HG03045 (cell line): ENCODE data around the gene FSTL1.

Experiments used
- ATAC-seq: cut with Tn5 transposase; IDR thresholded peaks from one replicate; pipeline ENCODE4 v1.9.1; 2021; ENCODE audit warnings: mild to moderate bottlenecking, moderate library complexity; ENCODE audit not compliant: unreplicated experiment

FSTL1 gene

DNA sequence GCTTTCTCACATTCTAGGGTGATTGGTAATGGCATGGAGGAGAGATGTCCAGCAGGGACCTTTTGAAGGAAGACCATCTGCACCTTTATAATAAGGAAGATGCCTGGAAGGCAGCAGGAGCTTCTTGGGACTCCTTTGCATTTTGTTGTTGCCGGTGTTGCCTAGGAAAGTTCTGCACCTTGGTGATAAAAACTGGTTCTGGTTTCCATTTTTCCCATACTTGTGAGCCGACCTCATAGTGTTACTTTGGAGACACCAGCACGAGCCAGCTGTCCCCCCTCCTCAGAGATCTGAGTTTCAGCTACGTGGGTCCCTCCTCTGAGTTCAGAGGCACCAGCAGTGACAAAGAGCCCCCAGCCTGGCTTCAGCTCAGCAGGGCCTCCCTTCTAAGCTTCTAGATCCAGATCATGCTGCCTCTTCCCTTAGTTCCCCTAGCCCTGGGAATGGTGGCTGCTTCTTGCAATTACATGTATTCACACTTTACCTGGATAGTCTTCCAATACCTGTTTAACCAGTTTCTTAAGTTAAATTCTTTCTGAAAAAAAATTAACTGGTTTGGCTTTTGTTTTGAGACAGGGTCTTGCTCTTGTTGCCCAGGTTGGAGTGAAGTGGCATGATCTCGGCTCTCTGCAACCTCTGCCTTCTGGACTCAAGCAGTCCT lies 18.0 kb upstream of the FSTL1 start:
- no peak for ATAC-seq

DNA sequence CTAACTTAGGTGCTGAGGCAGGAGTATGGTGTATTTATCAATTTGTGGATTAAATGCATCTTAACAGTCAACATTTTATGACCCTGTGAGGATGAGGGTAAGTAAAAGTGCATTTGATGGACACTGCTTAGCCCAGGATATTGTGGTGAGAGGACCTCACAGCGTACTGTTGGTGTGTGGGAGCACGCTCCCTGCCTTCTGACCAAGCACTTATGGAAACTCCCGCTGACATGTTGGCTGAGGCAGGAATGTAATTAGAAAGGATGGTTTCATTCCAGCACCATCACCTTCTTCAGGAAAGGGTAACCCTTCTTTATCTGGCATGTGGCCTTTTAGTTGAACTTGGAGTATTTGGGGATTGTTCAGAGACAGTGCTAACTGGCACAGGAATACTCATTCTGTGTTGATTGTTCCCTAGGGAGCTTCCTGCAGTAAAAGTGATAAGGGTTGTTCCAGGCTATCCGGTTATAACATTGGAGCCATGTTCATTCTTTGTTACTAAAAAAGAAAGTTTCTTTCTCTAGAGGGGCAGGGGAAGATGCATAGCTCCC lies 11.7 kb upstream of the FSTL1 start:
- ATAC-seq: no peak

DNA sequence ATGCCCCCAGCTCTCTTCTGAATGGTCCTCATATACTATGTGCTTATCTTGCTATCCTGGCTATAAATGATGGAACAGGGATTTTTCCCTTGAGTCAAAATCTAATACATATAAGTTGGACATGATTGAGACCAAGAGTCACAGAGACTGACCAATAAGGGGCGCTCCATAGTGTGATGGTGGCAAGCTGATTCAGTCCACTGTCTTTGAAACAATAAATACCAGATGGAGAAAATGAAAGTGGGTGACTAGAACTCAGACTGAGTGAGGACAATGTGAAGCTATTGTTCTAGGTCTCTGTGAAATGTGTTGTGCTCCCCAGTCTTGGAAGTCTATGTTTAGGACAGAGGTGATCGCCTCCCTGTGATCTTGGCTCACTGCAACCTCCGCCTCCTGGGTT lies 10.6 kb upstream of the FSTL1 start:
- no peak for ATAC-seq

DNA sequence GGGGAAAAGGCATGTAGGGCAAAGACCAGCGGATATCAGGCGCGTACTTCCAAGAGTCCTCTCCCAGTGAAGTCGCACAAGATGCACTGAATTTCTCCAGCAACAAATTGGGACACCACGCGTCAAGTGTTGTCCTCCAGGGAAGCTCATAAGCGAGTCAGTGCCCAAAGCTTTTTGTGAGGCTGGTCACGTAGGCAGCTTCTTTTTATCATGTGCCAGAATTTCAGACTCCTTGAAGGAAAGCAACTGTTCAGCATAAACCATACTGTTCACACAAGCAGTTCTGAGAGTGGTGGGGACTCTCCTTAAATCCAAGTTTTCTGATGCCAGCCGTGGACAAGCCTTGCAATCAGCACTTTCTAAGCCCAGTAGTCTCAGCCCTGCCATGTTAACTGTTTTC lies 10.1 kb upstream of the FSTL1 start:
- no peak for ATAC-seq

DNA sequence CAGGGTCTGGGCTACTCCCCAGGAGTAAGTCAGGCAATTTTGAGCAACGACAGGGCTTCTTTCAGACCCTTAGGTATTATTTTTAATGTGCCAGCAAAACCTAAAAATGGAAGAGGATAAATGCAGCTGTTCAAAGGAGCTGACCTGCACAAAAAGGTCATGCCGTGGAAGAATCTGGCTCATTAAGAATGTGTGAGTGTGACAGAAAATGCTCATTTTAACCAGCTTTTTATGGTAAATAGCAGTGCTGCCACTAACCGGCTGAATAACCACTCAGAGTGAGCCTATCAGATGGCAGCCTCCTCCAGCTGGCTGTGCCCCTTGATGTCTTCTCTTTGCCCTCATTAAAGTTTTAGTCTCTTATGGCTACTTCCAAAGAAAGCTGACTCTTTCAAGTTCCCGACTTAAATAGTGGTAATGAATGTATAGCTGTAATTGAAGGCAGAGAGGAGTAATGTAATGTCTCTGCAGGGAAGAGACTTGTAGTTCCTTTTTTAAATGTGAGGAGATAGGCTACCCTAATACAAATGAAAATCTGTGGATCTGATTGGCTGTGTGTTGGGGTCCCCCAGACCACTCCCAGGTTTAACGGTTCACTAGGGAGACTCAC lies 9.5 kb upstream of the FSTL1 start:
- no peak for ATAC-seq

DNA sequence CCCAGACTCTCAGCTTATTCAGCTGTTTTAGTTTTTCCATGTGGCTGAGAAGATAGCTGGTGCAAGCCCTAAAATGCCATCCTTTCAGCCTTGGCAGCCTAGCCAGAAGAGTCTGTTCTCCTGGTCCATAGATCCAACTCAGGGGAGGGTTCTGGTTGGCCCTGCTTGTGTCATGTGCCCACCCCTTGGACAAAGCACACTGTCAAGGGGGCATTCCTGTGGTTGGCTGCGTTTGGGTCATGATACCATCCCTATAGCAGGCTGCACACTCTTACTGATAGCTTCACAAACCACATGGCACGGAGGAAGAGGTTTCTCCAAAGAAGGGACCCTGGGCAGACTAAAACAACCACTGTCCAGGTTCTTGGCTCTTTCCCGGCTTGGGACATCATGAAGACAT lies 8.4 kb upstream of the FSTL1 start:
- no peak for ATAC-seq

DNA sequence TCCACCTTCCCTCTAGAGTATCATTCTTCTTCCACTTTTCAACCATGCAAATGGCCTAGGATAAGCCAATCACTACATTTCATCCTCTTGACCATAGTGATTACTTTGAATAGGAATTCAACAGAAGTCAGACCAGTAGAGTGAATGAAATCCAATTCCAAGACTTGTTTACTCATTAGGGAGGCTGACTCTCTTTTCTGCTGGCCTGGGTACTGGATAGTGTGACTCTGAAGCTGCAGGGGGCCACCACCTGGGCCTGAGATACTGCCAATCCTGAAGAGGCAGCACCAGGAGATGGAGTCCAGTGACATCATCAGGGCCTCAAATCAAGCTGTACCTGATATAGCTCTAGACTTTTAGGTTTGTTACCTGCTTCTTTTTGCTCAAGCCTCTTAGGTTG lies 7.0 kb upstream of the FSTL1 start:
- no peak for ATAC-seq

DNA sequence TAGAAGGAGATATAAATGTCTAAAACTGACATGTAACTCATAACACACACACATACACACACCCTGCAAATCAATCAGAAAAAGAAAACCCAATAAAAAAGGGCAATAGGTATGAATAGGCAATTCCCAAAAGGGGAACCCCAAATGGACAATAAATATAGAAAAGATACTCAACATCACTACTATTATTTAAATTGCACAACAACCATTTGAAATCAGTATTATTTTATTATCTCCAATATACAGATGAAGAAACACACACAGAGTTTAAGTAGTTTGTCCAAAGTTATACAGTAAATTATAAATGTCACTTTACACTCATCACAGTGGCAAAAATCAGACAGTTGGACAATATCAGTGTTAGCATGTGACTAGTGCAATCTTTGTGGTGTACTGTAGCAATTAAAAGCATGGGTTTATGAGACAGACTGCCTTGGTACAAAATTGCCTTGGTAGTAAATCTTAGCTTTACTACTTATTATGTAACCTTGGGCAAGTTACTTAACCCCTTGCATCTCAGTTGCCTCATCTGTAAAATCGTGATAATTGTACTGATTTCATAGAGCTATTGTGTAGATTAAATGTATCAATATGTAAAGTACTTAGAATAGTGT lies 3.4 kb upstream of the FSTL1 start:
- no peak for ATAC-seq

DNA sequence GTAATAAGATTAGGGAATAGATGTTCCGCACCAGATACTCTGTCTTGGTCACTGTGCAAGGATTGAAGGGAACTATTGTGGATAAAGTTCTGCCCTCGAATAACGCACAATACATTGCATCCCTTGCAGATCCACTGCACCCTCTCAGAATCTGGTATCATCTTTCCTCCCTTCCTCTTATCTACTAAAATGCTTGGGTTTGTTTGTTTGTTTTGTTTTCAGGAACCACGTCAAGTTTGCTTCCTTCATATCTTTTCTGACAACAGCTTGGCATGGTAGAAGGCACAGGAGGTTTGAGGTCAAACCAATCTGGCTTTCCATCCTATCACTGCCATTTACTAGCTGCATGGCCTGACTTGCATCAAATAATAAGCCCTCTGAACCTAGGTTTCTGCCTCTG lies 2.0 kb upstream of the FSTL1 start:
- no peak for ATAC-seq

DNA sequence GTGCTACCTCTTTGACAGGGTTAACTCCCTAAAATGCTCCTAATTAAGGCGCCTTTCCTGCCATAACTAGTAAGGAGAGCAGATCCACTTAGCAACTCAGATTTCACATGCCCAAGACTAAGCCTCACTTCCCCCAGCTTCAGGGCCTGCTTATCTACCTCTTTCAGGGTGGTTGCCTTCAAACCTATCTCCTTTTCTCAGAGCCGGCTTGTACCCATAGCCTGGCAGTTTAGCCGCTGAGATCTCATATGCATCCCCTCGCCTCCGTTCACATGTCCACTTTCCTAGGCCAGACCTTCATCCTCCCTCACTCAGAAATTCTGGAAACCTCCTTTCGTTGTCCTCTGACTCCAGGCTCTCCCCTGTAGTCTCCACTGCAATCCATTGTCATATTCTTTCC lies 1.0 kb upstream of the FSTL1 start:
- ATAC-seq: no peak

DNA sequence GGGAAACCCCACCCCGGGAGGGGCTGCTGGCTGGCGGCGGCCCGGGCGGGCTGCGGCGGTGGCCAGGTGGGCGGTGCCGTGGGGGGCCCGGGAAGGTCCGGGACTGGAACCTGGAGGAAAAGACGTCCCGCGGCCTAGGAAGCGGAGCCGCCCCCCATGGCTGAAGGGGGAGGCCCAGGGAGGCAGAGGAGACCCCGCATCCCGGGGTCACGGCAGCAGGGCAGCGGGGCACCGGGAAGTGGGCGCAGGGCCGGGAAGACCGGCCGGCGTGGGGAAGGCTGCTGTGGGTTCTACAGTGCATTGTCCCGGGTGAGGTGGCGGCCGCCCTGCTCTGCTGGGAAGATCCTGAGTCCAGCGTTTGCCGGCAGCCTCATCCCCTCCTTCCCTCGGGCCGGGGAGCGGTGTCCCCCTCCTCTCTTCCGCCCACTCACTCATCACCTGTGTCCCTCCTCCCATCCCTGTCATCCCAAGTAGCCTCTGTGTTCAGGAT lies 525 bp upstream of the FSTL1 start:
- no peak for ATAC-seq

DNA sequence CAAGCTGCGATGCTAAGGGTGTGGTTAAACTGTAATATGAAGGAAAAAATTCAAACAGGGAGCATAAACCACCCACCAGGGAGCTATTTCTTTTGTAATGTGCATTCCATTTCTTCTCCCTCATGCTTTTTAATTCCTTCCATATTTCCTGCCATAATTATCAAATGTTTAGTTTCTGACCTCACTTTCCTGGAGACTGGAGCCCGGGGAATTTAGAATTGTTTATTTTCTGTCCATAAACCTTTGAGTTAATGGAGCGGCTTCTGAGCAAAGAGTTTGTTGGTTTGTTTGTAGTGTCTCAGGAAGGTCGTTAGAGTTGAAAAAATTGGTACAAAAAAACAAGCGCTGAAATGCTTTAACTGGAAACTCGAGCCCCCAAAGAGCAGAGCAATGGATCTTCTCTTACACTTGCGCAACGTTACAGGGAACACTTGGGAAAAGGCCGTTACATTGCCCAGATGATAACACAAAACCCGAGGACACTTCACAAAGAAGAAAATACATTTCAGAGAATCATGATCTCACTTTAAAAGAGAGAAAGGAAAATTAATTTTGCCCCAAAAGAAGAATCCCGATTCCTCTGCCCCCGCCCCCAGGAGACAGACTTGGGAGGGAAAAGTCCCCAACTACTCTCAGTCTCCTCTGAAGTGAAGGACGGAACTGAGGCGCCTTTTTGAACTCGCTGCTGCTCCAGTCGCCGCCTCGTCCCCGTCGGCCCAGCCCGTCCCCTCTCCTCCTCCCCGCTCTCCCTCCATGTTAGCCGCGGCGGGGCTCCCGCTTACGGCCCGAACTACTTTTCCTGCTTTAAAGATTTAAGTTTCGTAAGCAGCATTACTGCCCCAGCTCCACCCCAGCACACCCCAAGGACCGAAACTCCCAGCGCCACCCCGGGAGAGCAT lies 842 bp downstream of the FSTL1 start:
- ATAC-seq: no peak

DNA sequence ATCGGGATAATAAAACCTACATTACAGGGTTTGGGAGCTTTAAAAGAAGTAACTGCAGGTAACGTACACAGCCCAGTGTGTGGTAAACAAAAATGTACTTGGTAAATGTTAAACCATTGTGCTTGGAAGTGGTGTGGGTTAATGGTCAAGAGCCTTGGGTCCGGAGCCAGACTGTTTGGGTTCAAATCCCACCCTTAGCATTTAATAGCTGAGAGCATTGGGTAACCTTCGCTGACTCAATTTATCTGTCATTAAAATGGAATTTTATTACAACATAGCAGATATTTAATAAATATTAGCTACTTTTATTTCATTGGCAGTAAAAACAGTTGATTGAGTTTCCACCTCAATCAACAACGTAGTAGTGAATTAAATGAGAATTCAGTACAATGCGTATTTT lies 1.5 kb downstream of the FSTL1 start:
- ATAC-seq: no peak

DNA sequence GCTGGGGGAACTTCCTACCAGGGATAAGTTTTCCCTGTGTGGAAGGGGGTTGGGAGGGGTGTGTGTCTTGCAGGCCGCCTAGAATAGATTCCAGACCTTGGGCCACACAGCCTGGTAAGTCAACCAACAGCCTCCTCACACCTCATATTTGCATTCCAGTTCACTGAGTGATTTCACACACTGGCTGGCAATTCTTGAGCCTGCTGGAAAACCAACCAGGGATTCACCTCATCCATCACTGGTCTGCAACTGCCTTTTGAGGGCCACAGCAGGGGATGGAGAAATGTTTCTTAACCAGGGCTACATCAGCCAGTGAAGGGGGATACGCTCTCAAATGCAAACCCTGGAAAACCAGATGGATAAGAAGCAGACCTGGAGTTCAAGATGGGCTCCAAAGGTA lies 2.0 kb downstream of the FSTL1 start:
- no peak for ATAC-seq

DNA sequence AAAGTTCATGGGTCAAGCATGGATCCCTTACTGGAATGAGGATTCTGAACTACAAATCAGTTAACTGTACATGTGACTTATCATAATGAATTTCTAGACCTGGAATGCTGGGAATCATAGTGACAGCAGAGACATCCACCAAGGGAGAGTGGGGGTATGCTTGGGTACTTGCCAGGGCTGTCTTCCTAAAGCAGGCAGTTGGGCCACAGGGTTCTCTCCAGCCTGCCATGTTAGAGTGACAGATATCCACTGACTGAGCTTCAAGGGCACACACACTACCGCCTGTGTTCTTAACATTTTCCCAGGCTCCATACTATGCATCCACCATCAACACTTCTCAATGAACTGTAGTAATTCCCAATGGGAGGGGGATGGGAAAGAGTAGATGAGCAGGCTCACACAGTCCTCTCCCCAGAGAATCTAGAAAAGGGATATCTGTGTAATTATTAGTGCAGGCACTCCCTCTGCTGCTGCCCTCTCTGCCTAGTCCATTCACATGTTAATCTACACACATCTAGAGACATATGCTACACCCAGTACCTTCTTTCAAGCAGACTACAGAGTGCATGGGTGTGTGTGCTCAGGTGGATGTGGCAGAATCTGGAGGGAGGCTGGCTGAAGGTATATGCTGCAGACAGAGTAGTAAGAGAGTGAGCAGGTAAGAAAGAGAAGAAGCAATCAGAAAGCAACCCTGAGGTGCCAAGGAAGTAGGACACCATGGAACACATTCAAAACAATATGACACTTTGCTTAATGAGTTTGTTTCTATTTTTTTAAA lies 3.7 kb downstream of the FSTL1 start:
- ATAC-seq: no peak

DNA sequence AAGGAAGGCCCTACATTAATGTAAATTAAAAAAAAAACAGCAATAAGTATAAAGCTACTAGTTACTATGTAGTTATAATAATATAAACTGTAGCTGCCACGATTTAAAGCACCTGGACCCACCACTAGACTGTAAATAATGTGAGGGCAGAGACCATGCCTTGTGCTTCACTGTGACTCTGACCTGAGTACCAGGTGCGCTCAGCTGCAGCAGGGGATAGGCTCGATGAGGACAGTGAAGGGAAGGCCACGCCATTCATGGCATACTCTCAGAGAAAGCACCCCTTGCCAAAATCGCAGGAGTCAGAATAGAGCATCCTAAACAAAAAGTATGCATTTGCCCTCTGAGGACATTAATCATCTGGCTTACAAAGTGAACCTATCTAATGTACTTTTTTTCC lies 5.1 kb downstream of the FSTL1 start:
- no peak for ATAC-seq

DNA sequence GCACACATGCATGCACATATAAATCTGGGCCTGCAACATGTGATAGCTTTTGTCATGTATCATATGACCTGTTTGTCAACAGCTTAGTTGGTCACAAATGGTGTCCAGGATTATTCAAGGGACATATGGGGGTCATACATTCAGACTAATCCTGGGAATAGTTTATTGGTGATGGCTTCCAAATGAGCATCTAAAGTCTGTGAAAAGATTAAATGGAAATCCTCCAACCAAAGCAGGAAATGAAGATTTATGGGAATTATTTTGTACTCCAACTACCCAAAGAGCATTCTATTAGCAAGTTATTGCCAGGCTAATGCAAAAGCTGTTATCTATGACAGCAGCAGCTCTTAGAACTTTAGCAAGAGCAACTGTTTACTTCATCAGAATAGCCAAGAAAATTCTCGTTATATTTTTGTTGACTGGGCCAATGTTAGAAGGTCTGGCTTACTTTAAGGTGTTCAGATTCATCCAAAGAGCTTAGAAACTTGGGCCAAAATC lies 7.1 kb downstream of the FSTL1 start:
- ATAC-seq: no peak

DNA sequence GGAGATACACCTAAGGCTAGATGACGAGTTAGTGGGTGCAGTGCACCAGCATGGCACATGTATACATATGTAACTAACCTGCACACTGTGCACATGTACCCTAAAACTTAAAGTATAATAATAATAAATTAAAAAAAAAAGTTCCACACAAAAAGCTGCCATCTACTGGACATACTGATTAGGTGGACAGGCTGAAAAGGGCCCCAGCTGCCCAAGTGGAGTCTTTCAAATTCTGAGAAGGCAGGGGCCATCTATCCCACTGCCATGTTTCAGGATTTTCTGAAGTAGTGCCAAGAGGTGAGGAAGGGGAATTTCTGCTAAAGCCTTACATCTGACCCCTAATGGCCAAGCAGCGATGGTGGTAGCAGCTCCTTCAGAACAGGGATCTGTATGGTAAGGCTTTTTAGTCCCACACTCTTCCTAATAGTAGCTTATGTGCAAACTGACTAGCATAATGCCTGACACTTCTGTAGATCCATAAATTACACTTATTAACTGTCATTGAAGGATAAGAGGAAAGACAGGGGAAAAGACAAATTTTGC lies 7.7 kb downstream of the FSTL1 start:
- no peak for ATAC-seq

DNA sequence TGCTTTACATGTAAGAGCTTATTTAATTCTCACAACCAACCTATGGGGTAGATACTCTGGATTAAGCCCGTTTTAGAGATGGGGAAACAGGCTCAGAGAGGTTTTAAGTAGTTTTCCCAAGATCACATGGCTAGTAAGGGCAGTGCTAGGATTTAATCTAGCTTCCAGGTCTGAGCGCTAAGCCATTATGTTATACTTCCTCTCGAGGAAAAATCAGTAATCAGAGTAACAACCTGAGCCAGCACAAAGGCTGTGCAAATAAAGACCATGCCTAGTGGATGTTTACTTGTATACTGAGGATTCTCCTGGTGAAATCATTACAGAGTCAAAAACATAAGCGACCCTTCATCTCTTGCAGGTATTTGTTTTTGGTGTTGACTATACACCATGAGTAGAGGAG lies 9.0 kb downstream of the FSTL1 start:
- ATAC-seq: no peak

DNA sequence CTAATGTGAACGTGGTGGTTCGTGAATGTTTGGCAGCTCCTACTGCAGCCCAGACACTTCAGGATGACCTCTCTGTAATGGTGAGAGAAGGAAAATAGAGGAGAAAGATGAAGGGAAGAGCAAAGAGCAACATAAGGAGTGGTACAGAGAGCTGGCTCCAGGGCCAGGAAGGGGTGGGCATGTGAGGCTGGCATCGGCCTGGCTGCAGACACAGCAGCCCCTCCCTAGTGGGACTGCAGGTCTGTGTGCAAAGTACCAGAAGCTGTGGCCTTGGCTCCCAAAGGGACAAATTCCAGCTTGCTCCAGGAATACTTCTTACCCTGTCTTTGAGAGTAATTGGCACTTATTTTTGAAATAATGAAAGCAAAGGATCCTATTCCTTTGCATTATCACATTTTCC lies 10.0 kb downstream of the FSTL1 start:
- no peak for ATAC-seq
